GM21360 (cell line): ENCODE results near the gene SLC2A1.
"Not testable (repeated sequence)": the region's sequence is repeated elsewhere in the genome, so short reads cannot be mapped to it uniquely, and the experiment has no call there.

Experiments used
- ATAC-seq: cut with Tn5 transposase; IDR thresholded peaks from one replicate; pipeline ENCODE4 v1.9.1; 2021; ENCODE audit warnings: mild to moderate bottlenecking, moderate library complexity; ENCODE audit not compliant: unreplicated experiment

The SLC2A1 gene

DNA sequence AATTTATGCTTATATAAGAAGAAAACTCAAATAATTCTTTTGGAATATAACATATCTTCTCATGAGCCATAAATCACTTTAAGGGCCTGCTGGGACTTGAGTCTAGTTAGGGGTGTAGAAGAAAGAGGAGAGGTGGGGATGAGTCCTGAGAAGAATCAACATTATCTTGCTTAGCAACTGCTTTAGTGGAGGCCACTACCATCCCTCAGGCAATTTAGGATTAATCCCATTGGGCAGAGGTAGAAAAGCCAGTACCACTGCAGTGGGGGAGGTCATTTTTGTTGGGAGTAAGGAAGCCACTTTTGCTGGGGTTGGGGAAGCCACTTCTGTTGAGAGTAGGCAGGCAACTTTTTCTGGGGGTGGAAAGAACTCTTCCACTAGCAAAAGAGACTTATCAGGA is 47.7 kb downstream of the SLC2A1 start:
- ATAC-seq: no peak

DNA sequence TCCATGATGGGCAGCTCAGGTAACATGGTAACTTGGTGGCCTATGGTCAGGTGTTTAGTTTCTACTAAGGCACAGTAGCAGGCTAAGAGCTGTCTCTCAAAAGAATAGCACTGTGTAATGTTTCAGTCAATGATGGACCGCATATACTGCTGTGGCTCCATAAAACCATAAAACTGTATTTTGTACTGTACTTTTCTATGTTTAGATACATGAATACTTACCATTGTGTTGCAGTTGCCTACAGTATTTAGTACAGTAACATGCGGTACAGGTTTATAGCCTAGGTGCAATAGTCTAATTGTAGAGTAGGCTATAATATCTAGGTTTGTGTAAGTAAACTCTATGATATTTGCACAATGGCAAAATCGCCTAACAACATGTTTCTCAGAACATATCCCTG is 50.6 kb downstream of the SLC2A1 start:
- no peak for ATAC-seq

DNA sequence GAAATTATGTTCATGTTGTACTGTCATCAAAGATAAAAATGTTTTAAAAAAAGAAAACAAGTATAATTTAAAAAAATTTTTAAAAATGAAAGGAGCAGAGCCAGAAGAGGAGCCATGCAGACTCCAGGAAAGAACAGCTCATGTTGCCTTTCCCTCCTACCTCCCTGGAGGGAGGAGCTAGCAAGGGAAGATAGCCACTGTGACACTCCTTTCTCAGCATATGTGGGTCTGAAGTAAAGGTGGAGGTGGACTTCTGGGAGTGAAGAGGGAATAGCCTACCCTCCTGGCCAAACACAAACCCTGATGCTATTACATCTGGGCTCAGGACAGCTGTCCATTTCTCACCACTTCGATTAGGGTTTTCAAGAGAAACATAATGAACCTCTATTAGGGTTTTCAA is 54.2 kb downstream of the SLC2A1 start:
- ATAC-seq: no peak

DNA sequence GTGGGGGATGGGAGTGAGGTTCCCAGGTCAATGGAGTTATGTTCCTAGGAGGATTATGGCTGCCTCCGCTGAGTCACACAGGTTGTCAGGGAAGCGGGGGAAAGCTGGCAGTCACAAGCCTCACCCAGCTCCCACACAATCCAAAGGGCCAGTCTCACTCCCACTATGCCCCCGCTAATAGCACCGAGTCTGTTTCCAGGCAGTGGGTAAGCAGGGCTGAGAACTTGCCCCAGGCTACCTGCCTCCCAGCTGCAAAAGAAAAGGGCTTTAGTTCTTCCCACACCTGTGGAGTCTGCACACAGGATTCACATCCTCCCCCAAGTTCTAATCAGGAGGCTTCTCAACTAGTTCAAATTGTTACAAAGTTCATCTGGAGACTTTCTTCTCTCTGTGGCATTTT is 58.7 kb downstream of the SLC2A1 start:
- ATAC-seq: not testable (repeated sequence)

DNA sequence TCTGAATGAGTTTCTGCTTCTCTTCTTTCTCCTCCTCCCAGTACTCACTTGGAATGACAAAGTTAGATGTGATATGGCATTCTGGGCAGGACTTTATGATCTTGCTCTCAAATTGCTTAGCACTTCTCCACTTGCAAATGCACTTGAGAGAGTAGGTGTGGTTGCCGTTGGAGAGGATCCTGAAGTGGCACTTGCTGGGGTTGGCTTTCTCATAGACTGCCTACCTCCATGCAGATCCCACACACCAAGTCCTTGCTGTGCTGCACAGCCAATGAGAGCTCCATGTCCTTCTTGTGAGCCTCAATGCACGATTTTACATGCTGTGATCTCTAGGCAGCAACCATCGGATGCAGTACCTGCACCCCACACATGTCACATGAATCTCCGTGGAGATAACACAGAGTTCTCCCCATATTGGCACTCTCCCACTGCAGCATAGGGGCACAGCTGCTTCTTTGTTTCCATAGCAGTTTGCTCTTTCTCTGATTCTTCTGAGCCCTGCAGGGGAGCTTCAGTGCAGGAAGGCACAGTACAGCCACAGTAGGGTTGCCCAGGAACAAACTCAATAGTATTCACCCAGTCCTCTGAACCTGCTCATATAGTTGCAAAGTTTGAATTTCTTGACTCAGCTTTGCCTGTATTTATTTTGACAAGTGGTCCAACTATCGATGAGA is 67.1 kb downstream of the SLC2A1 start:
- ATAC-seq: no peak

DNA sequence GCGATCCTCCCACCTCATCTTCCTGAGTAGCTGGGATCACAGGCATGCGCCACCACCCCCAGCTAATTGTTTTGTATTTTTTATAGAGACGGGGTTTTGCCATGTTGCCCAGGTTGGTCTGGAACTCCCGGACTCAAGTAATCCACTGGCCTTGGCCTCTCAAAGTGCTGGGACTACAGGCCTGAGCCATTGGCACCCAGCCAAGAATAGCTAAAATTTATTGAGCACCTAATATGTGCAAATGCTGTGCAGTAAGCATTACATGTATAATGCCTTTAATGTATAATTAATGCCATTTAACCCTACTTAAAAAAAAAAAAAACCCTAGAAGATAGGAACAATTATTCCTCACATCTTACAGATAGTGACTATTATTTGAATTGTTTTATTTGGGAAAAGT is 69.4 kb downstream of the SLC2A1 start:
- ATAC-seq: no peak

DNA sequence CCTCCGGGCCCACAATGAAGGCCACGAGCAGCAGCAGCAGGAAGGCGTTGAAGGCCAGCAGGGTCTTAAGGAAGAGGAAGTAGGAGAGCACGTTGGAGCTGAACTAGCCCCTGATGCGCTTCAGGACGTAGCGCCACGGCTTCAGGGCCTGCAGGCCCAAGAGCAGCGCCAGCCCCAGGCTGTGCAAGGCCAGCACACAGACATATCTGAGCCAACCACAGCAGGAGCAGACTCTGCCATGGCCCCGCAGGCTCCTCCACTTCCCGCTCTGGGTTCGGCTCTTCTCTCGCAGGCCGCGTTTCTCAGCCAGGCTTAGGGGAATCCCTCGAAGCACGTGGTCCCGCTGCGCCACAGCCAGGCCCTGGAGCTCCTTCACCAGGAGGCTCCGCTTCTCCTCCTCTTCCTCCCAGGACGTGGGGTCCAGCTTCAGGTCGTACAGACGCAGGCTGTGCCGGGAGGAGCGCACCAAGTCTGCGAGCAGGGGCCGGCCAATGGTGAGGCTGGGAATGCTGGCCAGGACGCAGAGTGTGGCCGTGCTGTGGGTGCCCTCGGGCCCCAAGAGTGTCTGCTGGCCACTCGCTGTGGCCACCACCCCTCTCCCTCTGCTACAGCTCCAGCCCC is 70.5 kb downstream of the SLC2A1 start:
- ATAC-seq: no peak

DNA sequence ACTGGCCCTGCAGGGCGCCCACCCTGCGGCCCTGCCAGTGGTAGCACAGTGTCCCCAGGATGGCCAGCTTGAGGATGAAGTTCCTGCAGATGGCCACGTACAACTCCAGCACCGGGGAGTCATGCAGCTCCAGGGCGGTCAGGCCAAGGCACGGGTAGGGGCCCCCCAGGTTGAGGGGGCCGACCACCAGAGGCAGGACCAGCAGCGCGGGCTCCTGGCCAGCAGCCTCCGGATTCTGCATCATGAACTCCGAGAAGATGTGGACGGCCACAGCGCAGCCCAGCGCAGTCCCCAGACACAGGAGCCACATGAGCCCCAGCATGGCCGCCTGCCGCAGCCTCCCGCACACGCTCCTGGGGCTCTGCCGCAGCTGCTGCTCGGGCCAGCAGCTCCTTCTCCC is 71.3 kb downstream of the SLC2A1 start:
- no peak for ATAC-seq

DNA sequence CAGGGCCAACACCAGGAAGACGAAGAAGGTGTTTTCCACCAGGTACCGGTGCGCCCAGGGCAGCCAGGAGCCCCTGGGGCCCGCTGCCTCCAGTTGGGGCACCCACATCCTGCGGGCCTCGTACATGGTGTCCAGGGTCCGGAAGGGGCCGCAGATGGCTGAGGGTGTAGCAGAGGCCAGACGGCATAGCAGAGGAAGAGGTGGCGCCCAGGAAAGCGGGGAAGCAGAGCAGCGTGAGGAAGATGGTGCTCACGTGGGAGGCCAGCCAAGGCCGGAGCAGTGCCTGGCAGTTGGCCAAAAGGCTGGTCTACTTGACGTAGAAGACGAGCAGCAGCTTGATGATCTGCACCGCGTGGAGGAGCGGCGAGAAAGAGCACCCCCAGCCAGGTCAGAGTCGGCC is 71.9 kb downstream of the SLC2A1 start:
- no peak for ATAC-seq

DNA sequence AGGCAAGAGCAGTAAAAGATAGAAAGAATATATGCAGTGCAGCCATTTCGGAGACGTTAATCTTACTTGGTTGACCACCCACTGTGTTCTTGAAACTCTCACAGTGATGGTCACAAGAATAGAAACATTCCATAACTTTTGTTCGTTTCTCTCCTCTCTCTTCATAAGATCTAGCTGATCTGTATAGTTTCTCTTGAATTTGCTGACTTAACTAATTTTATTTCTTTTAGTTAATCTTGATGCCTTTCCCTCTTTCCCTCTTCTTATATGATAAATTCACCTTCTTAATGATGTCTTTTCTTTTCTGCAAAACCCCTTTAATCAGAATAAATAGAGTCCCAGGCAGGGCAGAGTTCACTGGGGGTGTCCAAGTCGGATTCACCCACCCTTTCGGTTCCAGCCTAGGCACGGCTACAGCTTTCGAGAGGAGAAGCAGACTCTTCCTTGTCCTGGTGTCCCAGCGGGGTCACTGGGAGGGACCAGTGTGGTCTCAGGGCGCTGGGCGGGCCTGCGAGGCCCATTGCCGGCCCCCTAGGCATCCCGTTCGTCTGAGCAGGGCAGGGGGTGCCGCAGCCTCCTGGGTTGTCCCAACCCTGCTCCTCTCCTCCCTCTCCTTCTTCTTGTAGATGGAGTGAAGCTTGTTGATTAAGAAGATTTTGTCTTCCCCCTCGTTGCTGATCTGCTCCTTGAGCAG is 72.5 kb downstream of the SLC2A1 start:
- ATAC-seq: no peak

DNA sequence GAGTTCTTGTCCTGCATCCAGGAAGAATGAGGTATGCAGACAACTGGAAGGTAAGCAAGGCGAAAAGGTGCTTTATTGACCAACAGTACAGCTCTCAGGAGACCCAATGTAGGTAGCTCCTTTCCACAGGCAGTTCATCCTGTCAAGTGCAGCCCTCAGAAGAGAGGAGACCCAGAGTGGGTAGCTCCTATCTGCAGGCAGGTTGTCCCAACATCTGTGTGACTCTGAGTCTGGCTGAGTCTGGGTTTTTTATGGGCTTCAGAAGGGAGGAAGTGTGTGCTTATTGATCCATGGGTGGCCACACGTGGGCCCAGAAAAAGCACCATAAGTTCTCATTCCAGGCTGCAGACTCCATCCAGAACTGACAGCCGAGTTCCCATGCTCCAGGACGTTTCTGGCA is 78.3 kb downstream of the SLC2A1 start:
- ATAC-seq: no peak

DNA sequence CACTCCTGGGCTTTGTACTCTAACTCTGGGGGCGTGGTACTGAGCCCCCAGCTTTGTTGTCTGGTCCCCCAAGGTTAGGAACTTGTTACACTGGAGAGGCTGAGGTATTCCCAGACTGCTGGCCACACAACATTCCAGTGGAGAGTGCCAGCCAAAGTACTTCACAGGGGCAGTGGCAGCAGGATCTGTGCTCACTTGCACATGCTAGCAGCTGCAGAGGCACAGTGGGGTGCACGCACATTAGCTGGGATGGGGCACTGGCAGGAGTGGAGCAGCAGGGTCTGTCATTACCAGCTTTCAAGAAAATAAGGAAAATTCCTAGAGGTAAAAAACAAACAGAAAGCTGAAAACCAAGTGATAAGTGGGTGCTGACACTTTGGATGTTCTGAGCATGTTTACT is 81.3 kb downstream of the SLC2A1 start:
- no peak for ATAC-seq

DNA sequence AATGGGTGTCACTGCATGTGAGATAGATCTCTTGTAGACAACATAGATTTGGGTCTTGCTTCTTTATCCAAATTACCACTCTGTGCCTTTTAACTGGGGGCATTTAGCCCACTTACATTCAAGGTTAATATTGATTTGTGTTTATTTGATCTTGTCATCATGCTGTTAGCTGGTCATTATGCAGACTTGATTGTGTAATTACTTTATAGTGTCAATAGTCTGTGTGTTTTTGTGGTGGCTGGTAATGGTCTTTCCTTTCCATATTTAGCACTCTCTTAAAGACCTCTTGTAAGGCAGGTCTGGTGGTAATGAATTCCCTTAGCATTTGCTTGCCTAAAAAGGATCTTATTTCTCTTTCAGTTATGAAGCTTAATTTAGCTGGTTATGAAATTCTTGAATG is 82.7 kb downstream of the SLC2A1 start:
- no peak for ATAC-seq
